Cardiac fibroblast (primary cell): ENCODE measurements around the gene KRTAP5-1.

Experiments used
- DNase-seq, 2 donors: peaks; one replicate each; pipeline versions ENCODE4 v3.0.0 to v3.0.0-alpha.2; 2010; ENCODE audit warnings: low read depth in 2 of 2
- H3K4me3 ChIP-seq, 2 donors: replicated peaks in 1 of 2; 1 replicate in 1 of 2; 2 replicates in 1 of 2; pipeline ENCODE4 v1.5.1; 2011; ENCODE audit warnings: low read depth in 2 of 2, low read length in 2 of 2, mild to moderate bottlenecking in 2 of 2, moderate library complexity in 1 of 2
- TF ChIP-seq, protein P1 (sequence below): IDR thresholded peaks from one replicate; pipeline ENCODE4 v1.5.1; 2011; ENCODE audit warnings: low read depth, mild to moderate bottlenecking, low read length, inconsistent platforms

The KRTAP5-1 gene

DNA sequence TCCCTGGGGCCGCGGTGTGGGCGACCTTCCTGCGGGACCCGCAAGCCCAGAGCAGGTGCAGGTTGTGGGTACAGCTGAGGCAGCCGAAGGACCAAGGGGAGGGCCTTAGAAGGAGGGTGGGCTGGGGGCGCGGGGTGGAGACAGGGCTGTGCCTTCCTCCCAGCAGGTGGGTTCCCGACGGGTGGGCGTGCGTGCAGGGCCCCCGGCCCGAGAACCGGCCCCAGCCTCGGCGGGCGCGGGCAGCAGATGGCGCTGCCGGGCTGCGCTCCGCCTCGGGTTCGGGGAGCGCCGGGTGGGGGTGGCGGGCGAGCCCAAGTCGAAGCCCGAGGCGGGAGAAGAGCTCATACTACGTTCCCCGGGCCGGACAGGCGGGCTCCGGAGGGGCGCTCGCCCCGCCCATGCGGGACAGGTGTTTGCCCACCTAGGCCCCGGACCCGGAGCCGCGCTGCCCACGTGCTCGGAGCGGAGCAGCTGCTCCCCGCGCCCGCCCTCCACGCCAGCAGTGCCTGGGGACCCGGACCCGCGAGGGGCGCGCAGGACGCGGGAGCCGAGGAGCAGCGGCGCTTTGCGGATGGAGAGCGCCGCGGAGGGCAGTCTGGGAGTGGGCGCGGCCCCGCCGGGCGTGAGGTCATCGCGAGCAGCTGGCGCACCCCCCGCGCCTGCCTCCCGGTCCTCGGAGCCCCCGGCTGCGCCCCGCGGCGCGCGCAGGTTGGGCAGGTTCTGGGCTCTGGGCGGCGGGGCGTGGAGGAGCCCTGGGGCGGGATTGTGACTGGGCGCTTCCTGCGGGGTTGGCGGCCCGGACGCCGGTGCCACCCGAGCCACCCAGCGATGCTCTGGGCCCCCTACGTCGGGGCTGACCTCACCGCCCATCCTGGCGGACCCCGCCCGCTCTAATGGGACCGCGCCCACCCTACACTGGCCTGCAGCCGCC, 38.3 kb downstream of the KRTAP5-1 start:
- TF ChIP-seq, protein P1, sequence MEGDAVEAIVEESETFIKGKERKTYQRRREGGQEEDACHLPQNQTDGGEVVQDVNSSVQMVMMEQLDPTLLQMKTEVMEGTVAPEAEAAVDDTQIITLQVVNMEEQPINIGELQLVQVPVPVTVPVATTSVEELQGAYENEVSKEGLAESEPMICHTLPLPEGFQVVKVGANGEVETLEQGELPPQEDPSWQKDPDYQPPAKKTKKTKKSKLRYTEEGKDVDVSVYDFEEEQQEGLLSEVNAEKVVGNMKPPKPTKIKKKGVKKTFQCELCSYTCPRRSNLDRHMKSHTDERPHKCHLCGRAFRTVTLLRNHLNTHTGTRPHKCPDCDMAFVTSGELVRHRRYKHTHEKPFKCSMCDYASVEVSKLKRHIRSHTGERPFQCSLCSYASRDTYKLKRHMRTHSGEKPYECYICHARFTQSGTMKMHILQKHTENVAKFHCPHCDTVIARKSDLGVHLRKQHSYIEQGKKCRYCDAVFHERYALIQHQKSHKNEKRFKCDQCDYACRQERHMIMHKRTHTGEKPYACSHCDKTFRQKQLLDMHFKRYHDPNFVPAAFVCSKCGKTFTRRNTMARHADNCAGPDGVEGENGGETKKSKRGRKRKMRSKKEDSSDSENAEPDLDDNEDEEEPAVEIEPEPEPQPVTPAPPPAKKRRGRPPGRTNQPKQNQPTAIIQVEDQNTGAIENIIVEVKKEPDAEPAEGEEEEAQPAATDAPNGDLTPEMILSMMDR: peak; percentile 24
- peak; percentile 10 to 25 for DNase-seq
- H3K4me3 ChIP-seq: no peak overlapping the region

DNA sequence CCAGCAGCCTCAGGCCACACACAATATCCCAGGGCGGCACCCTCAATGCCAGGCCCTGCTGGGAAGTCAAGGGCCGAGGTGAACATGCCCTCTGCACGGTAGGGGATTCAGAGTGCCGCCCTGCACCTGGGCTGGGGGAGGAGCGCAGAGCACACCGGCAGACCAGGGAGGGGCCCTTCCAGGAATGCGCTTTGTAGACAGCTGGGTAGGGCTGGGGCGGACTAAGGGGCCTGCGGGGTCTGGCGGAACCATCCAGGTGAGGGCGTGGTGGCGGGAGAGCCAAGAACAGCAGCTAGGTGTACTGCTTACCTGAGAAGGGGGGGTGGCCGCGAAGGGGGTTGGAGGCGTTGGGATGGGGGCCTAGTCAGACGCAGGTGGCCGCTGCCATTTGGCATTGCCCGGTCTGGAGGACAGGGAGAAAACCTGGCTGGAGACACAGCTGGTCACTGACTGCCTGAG, 39.0 kb downstream of the KRTAP5-1 start:
- TF ChIP-seq, protein P1: no peak
- H3K4me3 ChIP-seq: no peak overlapping the region

GRCh38 chr11:1545432-1545831, 39.7 kb downstream of the KRTAP5-1 start:
- TF ChIP-seq, protein P1: no peak
- DNase-seq: no peak
- H3K4me3 ChIP-seq: no peak overlapping the region

More for the DNA sequence above, 39.0 kb downstream of the KRTAP5-1 start:
- no peak for DNase-seq

GRCh38 chr11:1544536-1544935, 40.5 kb downstream of the KRTAP5-1 start:
- DNase-seq: no peak
- H3K4me3 ChIP-seq: no peak overlapping the region
- TF ChIP-seq, protein P1: no peak

- TF ChIP-seq, protein P1: no peak
- H3K4me3 ChIP-seq: no peak overlapping the region
- no peak for DNase-seq
Observed at GRCh38 chr11:1543606-1544263, 41.3 kb downstream of the KRTAP5-1 start.

GRCh38 chr11:1542267-1542666, 42.8 kb downstream of the KRTAP5-1 start:
- DNase-seq: no peak
- no peak overlapping the region for H3K4me3 ChIP-seq
- TF ChIP-seq, protein P1: no peak
